Parathyroid adenoma (tissue), 2 donors: ENCODE measurements around the gene ZNF385D.

Experiments used
- H2AFZ ChIP-seq: fragments of 300-600 bp; sonication (generic); one replicate; pipeline ENCODE4 v1.7.0; 2017; ENCODE audit warnings: antibody characterized with exemption, mild to moderate bottlenecking
- H3K27ac ChIP-seq: fragments of 300-600 bp; sonication (generic); one replicate; pipeline ENCODE4 v1.7.0; 2017
- H3K27me3 ChIP-seq: fragments of 300-600 bp; sonication (generic); one replicate; pipeline ENCODE4 v1.7.0; 2017; ENCODE audit warnings: low read length; ENCODE audit not compliant: control insufficient read depth, insufficient read depth
- H3K36me3 ChIP-seq: fragments of 300-600 bp; sonication (generic); one replicate; pipeline ENCODE4 v1.7.0; 2017; ENCODE audit warnings: low read length; ENCODE audit not compliant: control insufficient read depth, insufficient read depth
- H3K4me1 ChIP-seq: fragments of 300-600 bp; sonication (generic); one replicate; pipeline ENCODE4 v1.7.0; 2017; ENCODE audit warnings: control low read depth
- H3K4me2 ChIP-seq: fragments of 300-600 bp; sonication (generic); one replicate; pipeline ENCODE4 v1.7.0; 2017; ENCODE audit warnings: low read length
- H3K4me3 ChIP-seq: fragments of 300-600 bp; sonication (generic); one replicate; pipeline ENCODE4 v1.7.0; 2017; ENCODE audit warnings: low read depth, low read length
- H3K79me2 ChIP-seq: fragments of 300-600 bp; sonication (generic); one replicate; pipeline ENCODE4 v1.7.0; 2017; ENCODE audit warnings: control low read depth
- H3K9ac ChIP-seq: fragments of 300-600 bp; sonication (generic); one replicate; pipeline ENCODE4 v1.7.0; 2017; ENCODE audit warnings: mild to moderate bottlenecking
- H3K9me3 ChIP-seq: fragments of 300-600 bp; sonication (generic); one replicate; pipeline ENCODE4 v1.7.0; 2017; ENCODE audit warnings: low read length; ENCODE audit not compliant: control insufficient read depth
- TF ChIP-seq, protein P1 (sequence below): fragments of 300-600 bp; sonication (generic); IDR thresholded peaks from one replicate; pipeline ENCODE4 v1.7.0; 2017; ENCODE audit warnings: antibody characterized with exemption, mild to moderate bottlenecking
- donor health status: primary hyperparathyroidism.

The ZNF385D gene

DNA sequence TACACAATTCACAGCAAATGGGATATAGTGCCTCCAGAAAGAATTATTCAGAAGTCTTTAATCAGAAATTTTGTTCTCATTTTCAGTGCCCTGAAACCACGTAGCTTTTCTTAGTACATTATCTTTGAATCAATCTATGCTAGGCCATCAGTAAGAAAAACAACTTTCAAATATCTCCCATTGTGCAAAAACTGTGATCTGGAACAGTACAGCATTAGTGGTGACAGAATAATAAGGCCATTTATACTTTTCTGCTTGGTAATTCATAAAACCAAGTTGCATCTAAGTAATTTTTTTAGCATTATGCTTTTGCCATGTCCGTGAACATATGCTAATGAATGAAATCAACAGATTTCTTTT lies 35.4 kb upstream of the ZNF385D start:
- no peak overlapping the region for H2AFZ ChIP-seq
- H3K4me3 ChIP-seq, result no peak overlapping the region
- H3K79me2 ChIP-seq, result no peaks in the 10 kb centered on the region
- H3K27ac ChIP-seq, result no peak overlapping the region
- H3K9ac ChIP-seq, result no peak overlapping the region
- H3K4me1 ChIP-seq, result no peaks in the 10 kb centered on the region
- H3K36me3 ChIP-seq, result no peaks in the 10 kb centered on the region
- TF ChIP-seq, protein P1, sequence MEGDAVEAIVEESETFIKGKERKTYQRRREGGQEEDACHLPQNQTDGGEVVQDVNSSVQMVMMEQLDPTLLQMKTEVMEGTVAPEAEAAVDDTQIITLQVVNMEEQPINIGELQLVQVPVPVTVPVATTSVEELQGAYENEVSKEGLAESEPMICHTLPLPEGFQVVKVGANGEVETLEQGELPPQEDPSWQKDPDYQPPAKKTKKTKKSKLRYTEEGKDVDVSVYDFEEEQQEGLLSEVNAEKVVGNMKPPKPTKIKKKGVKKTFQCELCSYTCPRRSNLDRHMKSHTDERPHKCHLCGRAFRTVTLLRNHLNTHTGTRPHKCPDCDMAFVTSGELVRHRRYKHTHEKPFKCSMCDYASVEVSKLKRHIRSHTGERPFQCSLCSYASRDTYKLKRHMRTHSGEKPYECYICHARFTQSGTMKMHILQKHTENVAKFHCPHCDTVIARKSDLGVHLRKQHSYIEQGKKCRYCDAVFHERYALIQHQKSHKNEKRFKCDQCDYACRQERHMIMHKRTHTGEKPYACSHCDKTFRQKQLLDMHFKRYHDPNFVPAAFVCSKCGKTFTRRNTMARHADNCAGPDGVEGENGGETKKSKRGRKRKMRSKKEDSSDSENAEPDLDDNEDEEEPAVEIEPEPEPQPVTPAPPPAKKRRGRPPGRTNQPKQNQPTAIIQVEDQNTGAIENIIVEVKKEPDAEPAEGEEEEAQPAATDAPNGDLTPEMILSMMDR, result no peak
- no peaks in the 10 kb centered on the region for H3K9me3 ChIP-seq
- no peaks in the 10 kb centered on the region for H3K27me3 ChIP-seq
- H3K4me2 ChIP-seq, result peak overlapping the region; percentile 31

DNA sequence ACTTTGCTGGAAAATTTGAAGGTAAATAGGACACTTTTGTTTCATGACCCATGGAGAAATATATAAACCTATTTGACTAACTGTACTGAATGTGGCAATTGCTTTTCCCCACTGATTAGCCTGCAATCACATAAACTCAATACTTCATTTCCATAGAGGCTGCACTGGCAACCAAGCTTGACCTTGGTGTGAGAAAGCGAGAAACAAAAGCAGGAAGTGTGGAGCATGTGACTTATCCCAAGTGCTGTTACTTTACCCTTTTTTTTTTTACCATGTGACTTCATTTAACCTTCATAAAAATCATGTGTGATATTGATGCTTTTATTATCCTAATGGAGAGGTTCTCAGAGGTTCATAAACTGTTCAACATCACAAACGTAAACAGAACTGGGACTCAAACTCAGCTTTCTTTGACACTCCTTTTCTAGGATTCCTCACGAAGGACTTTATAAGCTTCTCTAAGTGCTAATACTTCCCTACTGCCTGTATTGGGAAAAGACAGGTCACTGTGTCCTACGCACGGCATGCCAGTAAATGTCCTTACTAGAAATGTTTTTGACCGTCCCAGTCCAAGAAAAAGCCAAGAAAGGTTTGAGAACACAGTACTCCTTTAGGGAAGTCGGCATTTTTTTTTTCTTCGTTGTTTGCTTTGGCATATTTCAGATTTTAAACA lies 34.9 kb upstream of the ZNF385D start:
- Histone ChIP-seq H3K27me3 (no peaks in the 10 kb centered on the region), H3K27ac (no peak overlapping the region), H3K4me3 (no peak overlapping the region), H3K79me2 (no peaks in the 10 kb centered on the region), H2AFZ (no peak overlapping the region), H3K4me1 (no peaks in the 10 kb centered on the region), H3K4me2 (peak overlapping the region; percentile 31), H3K9ac (no peak overlapping the region), H3K36me3 (no peaks in the 10 kb centered on the region), H3K9me3 (no peaks in the 10 kb centered on the region)
- TF ChIP-seq, protein P1, result no peak

DNA sequence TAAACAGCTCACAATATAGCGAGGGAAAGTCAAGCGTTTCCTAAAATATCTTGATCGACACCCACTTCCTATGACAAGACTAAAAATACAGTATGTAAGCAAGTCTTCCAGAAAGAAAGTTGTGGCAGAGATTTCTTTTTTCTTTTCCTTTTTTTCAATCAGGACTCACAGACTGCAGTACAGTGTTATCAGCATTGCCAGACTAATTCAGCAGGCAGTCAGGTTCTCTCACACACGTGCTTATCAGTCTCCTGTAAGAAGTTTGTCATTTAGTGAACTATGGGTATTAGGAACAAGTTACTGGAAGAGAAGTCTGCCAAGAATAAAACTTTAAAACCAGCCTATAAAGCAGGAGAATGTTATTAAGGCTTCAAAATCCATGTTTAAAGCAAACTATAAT lies 32.8 kb upstream of the ZNF385D start:
- Histone ChIP-seq H3K36me3 (no peaks in the 10 kb centered on the region), H3K4me2 (no peak overlapping the region), H3K79me2 (no peaks in the 10 kb centered on the region), H3K9me3 (no peaks in the 10 kb centered on the region), H3K9ac (no peak overlapping the region), H3K4me1 (no peaks in the 10 kb centered on the region), H2AFZ (no peak overlapping the region), H3K27me3 (no peaks in the 10 kb centered on the region), H3K27ac (no peak overlapping the region), H3K4me3 (no peak overlapping the region)
- TF ChIP-seq, protein P1, result no peak

DNA sequence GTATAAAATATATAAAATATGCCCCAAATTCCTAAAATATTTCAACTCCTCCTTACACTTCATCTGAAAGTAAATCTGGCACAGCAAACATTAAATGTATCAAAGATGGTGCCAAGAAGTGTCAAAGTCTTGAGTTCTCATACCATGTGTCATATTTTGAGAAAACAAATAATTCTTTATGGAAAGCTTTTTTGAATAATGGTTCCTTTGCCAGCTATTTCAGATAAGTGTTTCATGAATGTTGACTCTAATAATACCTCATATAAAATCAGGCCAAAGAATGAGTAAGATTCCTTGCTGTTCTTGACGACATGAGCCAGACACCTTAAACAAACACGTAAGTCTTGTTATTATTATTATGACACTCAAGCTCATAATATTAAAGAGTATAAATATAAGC lies 30.3 kb upstream of the ZNF385D start:
- H3K9ac ChIP-seq, result no peak overlapping the region
- H3K4me3 ChIP-seq, result no peak overlapping the region
- no peaks in the 10 kb centered on the region for H3K27me3 ChIP-seq
- no peak overlapping the region for H3K27ac ChIP-seq
- H3K4me2 ChIP-seq, result no peak overlapping the region
- H3K9me3 ChIP-seq, result no peaks in the 10 kb centered on the region
- H3K36me3 ChIP-seq, result no peaks in the 10 kb centered on the region
- TF ChIP-seq, protein P1, result no peak
- no peaks in the 10 kb centered on the region for H3K79me2 ChIP-seq
- H3K4me1 ChIP-seq, result no peaks in the 10 kb centered on the region
- H2AFZ ChIP-seq, result no peak overlapping the region

DNA sequence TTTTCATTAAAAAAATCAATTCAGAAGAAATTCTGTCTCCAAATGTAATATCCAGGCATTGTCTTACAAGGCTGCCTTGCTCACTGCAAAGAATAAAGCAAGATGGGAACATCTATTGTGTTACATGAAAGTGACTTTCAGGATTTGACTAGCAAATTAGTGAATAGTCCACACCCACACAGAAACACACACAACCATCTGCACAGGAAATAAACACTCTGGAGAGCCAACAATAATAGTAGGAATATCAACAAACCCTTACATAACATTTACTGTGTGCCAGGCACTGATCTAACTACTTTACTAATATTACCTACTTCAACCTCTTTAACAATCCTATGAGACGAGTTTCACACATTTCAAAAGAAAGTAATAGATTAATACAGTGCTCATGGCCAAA lies 28.9 kb upstream of the ZNF385D start:
- Histone ChIP-seq H3K36me3 (no peaks in the 10 kb centered on the region), H3K79me2 (no peaks in the 10 kb centered on the region), H3K9ac (no peak overlapping the region), H3K27ac (no peak overlapping the region), H3K4me1 (no peaks in the 10 kb centered on the region), H2AFZ (no peak overlapping the region), H3K4me2 (no peak overlapping the region), H3K4me3 (no peak overlapping the region), H3K27me3 (no peaks in the 10 kb centered on the region), H3K9me3 (no peaks in the 10 kb centered on the region)
- TF ChIP-seq, protein P1, result no peak
